ENCODE data around the gene CBX3. TPM values are rescaled to one million over a fixed set of nuclear protein-coding genes. Genes with fewer than 3 reads are reported as not detected.

The CBX3 gene
- total and polyA plus RNA-seq, 12 donors: 35.2 to 203 (median 87.8) TPM

DNA sequence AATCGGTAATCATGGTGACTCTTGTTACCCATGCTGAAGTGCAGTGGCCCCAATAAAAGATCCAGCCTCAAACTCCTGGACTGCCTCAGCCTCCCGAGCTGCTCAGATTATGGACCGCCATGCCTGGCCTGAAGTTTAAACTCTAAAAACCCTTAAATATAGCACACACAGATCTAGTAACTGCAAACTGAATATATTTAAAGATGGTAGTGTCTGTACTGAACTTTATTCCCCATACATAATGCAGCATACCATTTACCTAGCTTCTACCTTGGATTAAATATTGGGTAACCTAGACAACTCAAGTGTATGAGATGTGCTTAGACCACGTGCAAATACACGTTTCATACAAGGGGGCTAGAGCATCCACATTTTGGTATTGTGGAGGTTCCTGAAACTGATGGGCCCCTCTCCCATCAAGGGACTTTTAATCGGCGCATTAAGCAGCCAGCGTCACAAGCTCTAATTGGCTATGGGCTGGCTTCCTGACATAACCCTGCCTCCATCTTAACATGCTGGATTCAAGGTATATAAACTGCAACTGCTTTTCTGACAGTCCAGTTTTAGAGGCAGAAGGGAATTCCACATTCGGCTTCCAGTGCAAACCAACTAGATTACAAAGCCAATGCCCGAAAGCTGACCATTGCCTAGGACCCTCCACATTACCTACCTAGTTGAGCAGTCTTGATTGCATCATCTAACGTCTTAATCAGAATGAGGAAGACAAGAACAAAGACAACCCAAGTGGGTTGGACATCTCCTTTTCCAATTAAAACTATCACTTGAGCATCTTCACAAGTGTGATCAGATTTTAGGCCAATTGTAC is 14.0 kb upstream of the CBX3 start:
- peaks cover 0 to 49% of the 10 kb centered on the region in 2 donors for H3K36me3 ChIP-seq (replicated peaks in 1 of 2)
- H3K4me1 ChIP-seq (replicated peaks in 1 of 2): peaks cover 0 to 37% of the 10 kb centered on the region in 2 donors
- intact Hi-C loops (cut with DNase I): no loop called here
- no peaks in the 10 kb centered on the region for H3K9me3 ChIP-seq (replicated peaks in 1 of 3)
- peak overlapping the region in 1 of 5 donors; percentile 38 for H3K27ac ChIP-seq
- WGBS, 4 donors: 78 to 85% (median 82%) methylated on average over 11 of the region's 11 CpGs
- no peak overlapping the region for H3K4me3 ChIP-seq
- DNase-seq: no peak
- no peaks in the 10 kb centered on the region for H3K27me3 ChIP-seq
- TF ChIP-seq, protein P1, sequence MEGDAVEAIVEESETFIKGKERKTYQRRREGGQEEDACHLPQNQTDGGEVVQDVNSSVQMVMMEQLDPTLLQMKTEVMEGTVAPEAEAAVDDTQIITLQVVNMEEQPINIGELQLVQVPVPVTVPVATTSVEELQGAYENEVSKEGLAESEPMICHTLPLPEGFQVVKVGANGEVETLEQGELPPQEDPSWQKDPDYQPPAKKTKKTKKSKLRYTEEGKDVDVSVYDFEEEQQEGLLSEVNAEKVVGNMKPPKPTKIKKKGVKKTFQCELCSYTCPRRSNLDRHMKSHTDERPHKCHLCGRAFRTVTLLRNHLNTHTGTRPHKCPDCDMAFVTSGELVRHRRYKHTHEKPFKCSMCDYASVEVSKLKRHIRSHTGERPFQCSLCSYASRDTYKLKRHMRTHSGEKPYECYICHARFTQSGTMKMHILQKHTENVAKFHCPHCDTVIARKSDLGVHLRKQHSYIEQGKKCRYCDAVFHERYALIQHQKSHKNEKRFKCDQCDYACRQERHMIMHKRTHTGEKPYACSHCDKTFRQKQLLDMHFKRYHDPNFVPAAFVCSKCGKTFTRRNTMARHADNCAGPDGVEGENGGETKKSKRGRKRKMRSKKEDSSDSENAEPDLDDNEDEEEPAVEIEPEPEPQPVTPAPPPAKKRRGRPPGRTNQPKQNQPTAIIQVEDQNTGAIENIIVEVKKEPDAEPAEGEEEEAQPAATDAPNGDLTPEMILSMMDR (IDR thresholded peaks at IDR 0.05): no peak
- TF ChIP-seq POLR2A (IDR thresholded peaks at IDR 0.05): no peak

DNA sequence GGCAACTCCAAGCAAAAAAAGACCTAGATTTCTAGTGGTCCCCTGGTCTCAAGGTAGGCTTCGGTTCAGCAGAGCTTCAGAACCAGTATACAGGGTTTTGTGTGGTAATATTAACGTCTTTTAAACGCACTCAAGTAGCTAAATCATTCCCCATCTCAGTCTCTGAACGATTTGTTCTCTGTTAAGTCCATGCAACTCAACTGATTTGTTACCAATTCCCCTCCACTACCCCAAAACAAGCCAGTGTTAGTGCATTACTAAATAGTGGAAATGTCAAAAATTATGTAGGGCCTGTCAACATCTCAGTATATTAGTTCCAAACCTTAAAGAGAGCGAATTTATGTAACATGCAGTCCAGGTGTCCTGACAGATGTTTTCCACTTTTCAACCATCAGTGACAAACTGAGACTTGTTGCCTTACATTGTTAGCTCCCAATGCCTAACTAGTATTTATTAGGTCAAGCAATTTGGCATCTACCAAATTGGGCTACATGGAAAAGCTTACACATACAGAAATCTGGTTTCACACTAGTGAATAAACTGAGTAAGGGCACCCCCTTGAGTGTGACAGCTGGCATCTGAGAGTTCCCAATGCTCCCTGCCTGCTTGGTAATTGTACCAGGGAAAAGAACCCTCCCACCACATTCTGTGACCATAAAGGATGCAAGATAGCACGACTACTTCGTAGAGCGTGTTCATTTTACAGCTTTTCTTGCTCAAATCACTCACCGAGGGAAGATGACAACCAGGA is 13.2 kb upstream of the CBX3 start:
- 89 to 91% (median 89%) methylated on average over 9 of the region's 9 CpGs for WGBS, 4 donors
- Histone ChIP-seq H3K27ac (no peak overlapping the region), H3K4me3 (no peak overlapping the region), H3K36me3 (replicated peaks in 1 of 2) (peaks cover 0 to 57% of the 10 kb centered on the region in 2 donors), H3K9me3 (replicated peaks in 1 of 3) (no peaks in the 10 kb centered on the region), H3K27me3 (no peaks in the 10 kb centered on the region), H3K4me1 (replicated peaks in 1 of 2) (peaks cover 3 to 45% of the 10 kb centered on the region in 2 donors)
- intact Hi-C loops (cut with DNase I): no loop called here
- TF ChIP-seq, protein P1 (IDR thresholded peaks at IDR 0.05): no peak
- peak in 1 of 2 donors; percentile 7 for TF ChIP-seq POLR2A (IDR thresholded peaks at IDR 0.05)
- DNase-seq: no peak

DNA sequence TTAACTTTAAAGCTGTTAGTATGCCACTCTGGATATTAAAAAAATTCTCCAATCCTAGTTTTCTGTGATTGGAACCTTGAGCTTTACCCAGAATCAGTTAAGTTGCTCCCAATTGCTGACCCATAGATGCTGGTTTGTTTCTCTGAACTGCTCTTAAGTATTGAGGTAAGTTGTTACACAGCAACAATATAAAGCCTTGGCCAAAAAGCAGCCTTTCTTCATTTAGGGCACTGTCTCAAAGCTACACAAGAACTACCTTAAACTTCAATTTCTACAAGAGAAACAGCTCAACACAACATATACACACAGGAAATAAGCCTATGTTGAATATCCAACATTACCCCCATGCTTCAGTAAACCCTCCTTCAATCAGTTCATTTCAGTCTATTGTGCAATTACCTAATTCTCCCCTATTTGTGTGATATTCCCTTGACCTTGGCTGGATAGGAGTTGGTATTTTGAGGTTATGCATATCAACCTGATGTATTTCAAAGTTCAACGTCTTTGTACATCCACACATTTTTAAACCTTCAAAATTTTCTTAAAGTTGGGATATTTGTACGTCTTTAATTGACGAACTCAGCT is 12.5 kb upstream of the CBX3 start:
- no peak overlapping the region for H3K27ac ChIP-seq
- H3K4me3 ChIP-seq: no peak overlapping the region
- H3K27me3 ChIP-seq: no peaks in the 10 kb centered on the region
- no peaks in the 10 kb centered on the region for H3K9me3 ChIP-seq (replicated peaks in 1 of 3)
- H3K36me3 ChIP-seq (replicated peaks in 1 of 2): peaks cover 0 to 64% of the 10 kb centered on the region in 2 donors
- 77 to 83% (median 80%) methylated on average over 3 of the region's 3 CpGs for WGBS, 4 donors
- TF ChIP-seq, protein P1 (IDR thresholded peaks at IDR 0.05): no peak
- no peak for TF ChIP-seq POLR2A (IDR thresholded peaks at IDR 0.05)
- peaks cover 10 to 51% of the 10 kb centered on the region in 2 donors for H3K4me1 ChIP-seq (replicated peaks in 1 of 2)
- DNase-seq: no peak
- intact Hi-C loops (cut with DNase I): no loop called here

DNA sequence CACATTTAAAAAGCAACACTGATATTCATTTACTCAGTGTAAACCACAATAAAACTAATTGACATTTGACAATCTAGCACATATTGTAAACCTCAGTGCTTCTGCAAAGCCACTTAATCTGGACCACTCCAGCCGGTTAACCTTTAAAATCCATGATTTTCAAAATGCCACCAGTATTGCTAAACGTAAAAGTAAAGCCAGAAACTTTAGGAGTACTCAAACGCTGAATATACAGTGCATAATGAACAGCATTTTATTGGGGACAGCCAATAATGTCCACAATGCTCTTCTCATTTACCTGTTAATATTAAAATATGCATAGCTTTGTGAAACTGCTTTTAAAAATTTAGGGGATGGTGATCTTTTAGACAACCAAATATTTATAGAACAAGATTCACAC is 11.8 kb upstream of the CBX3 start:
- H3K27me3 ChIP-seq: no peaks in the 10 kb centered on the region
- H3K4me3 ChIP-seq: no peak overlapping the region
- H3K4me1 ChIP-seq (replicated peaks in 1 of 2): peaks cover 16 to 58% of the 10 kb centered on the region in 2 donors
- DNase-seq: no peak
- no peak overlapping the region for H3K27ac ChIP-seq
- no peaks in the 10 kb centered on the region for H3K9me3 ChIP-seq (replicated peaks in 1 of 3)
- TF ChIP-seq, protein P1 (IDR thresholded peaks at IDR 0.05): no peak
- TF ChIP-seq POLR2A (IDR thresholded peaks at IDR 0.05): no peak
- H3K36me3 ChIP-seq (replicated peaks in 1 of 2): peaks cover 0 to 70% of the 10 kb centered on the region in 2 donors
- WGBS, 4 donors: 84 to 90% (median 87%) methylated on average over 3 of the region's 3 CpGs
- intact Hi-C loops (cut with DNase I): no loop called here
